Vagina (tissue), 2 donors: ENCODE measurements around the gene SLC34A1.

Experiments used
- CTCF ChIP-seq, 3 experiments: fragments of 450-650 bp in 2 of 3; fragments of 200-600 bp in 1 of 3; sonication (generic) in 1 of 3; IDR thresholded peaks; one replicate each; pipeline ENCODE4 v1.5.1; 2017 to 2019; ENCODE audit warnings: antibody characterized with exemption in 3 of 3, mild to moderate bottlenecking in 2 of 3, moderate library complexity in 2 of 3
- POLR2A ChIP-seq, 2 donors: fragments of 450-650 bp; IDR thresholded peaks; one replicate each; pipeline ENCODE4 v1.6.1; 2017; ENCODE audit warnings: antibody characterized with exemption in 2 of 2, mild to moderate bottlenecking in 2 of 2, moderate library complexity in 2 of 2
- POLR2AphosphoS5 ChIP-seq, 2 donors: sonication (generic); formaldehyde crosslinking; IDR thresholded peaks; one replicate each; pipeline ENCODE4 v1.9.0; 2017; ENCODE audit warnings: antibody characterized with exemption in 2 of 2, mild to moderate bottlenecking in 2 of 2, low read depth in 1 of 2; ENCODE audit not compliant: insufficient read depth in 1 of 2

- no peak for TF ChIP-seq POLR2AphosphoS5 (IDR thresholded peaks at IDR 0.05; ENCODE audit: insufficient read depth in 1 of 2, low read depth in 1 of 2)
- TF ChIP-seq CTCF (IDR thresholded peaks at IDR 0.05): no peak
- no peak for TF ChIP-seq POLR2A (IDR thresholded peaks at IDR 0.05)
These were observed 56.2 kb downstream of the SLC34A1 start for GRCh38 chr5:177440211-177440989.
